Body of pancreas (tissue), 4 donors: ENCODE measurements around the gene ZDHHC12.

Experiments
- CTCF ChIP-seq, 7 experiments: fragments of 450-650 bp in 4 of 7; fragments of 200-600 bp in 3 of 7; sonication (generic) in 3 of 7; IDR thresholded peaks; one replicate each; pipeline ENCODE4 v1.5.1; 2016 to 2019; ENCODE audit warnings: antibody characterized with exemption in 7 of 7
- POLR2A ChIP-seq, 3 donors: fragments of 450-650 bp; IDR thresholded peaks; one replicate each; pipeline ENCODE4 v1.6.1; 2016; ENCODE audit warnings: antibody characterized with exemption in 3 of 3, mild to moderate bottlenecking in 2 of 3

- TF ChIP-seq CTCF (IDR thresholded peaks at IDR 0.05) (no peak), POLR2A (IDR thresholded peaks at IDR 0.05) (no peak)
These were observed 19.6 kb downstream of the ZDHHC12 start for GRCh38 chr9:128704356-128704670.
